Mesothelial cell of epicardium (in vitro differentiated cells): ENCODE data around the gene SDR42E2. TPM values are rescaled to one million over a fixed set of nuclear protein-coding genes. Genes with fewer than 3 reads are reported as not detected.
"Not testable (repeated sequence)": the region's sequence is repeated elsewhere in the genome, so short reads cannot be mapped to it uniquely, and the experiment has no call there.

ENCODE experiments used
- DNase-seq, 2 experiments: peaks; one replicate each; pipeline ENCODE4 v3.0.0; 2021; ENCODE audit warnings: low spot score in 2 of 2; ENCODE audit not compliant: unreplicated experiment in 2 of 2
- H3K27ac Mint-ChIP-seq: 2 replicates; pipeline ENCODE4 v1.8.0; 2021; ENCODE audit warnings: mixed read lengths
- H3K27me3 Mint-ChIP-seq: 2 replicates; pipeline ENCODE4 v1.8.0; 2021; ENCODE audit warnings: low read depth, mixed read lengths
- H3K36me3 Mint-ChIP-seq: 2 replicates; pipeline ENCODE4 v1.8.0; 2021; ENCODE audit warnings: mixed read lengths
- H3K4me1 Mint-ChIP-seq: 2 replicates; pipeline ENCODE4 v1.8.0; 2021; ENCODE audit warnings: mixed read lengths
- H3K4me3 Mint-ChIP-seq: 2 replicates; pipeline ENCODE4 v1.8.0; 2021; ENCODE audit warnings: mild to moderate bottlenecking, moderate library complexity, mixed read lengths
- H3K9me3 Mint-ChIP-seq: 2 replicates; pipeline ENCODE4 v1.8.0; 2021; ENCODE audit warnings: mixed read lengths
- total RNA-seq: library from RNA; stranded (reverse); gene quantifications from 3 replicates; pipeline ENCODE4 v1.2.1, GENCODE V29; 2021
- TF ChIP-seq, protein P1 (sequence below): fragments of 200-600 bp; sonication (generic); IDR thresholded peaks from one replicate; pipeline ENCODE4 v1.5.0; 2021; ENCODE audit warnings: antibody characterized with exemption; ENCODE audit not compliant: unreplicated experiment

SDR42E2 gene
- total RNA-seq, 1 donor from 2014 or later: 0.09 TPM

DNA sequence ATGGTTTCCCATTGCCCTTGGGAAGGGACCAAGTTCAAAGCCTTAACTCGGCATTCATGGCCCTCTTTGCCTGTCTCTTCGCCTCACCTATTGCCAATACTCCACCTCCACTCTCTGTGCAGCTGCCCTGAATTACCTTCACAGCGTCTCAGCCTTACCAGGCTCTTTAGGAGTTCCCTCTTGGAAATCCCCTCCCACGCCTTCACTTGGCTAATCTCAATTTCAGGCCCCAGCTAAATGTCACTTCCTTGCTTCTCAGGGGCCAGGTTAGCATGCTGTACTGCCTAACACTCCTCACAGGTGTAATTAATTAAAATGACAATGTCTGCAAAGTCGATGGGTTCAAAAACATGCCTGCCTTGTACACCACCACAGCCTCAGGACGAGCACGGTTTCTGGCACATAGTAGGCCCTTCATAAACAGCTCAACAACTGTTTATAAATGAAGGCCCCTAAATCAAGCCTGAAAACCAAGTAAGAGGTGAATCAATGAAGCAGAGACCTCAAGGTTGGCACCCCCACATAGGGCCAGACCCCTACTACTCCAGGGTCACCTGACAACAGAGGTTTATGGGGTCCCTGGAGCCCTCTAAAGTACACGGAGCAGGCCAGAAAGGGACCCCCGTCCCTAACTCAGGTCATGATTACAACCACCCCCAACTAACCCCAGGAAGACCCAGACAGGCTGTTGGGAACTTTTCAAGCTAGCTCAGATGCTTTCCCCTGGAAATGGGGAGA, 32.6 kb downstream of the SDR42E2 start:
- Mint-ChIP-seq H3K4me3 (peak overlapping the region; percentile 86), H3K36me3 (no peaks in the 10 kb centered on the region), H3K27ac (peak overlapping the region; percentile 96), H3K27me3 (peaks cover 3% of the 10 kb centered on the region), H3K4me1 (peaks cover 9% of the 10 kb centered on the region), H3K9me3 (no peaks in the 10 kb centered on the region)
- no peak for DNase-seq
- TF ChIP-seq, protein P1, sequence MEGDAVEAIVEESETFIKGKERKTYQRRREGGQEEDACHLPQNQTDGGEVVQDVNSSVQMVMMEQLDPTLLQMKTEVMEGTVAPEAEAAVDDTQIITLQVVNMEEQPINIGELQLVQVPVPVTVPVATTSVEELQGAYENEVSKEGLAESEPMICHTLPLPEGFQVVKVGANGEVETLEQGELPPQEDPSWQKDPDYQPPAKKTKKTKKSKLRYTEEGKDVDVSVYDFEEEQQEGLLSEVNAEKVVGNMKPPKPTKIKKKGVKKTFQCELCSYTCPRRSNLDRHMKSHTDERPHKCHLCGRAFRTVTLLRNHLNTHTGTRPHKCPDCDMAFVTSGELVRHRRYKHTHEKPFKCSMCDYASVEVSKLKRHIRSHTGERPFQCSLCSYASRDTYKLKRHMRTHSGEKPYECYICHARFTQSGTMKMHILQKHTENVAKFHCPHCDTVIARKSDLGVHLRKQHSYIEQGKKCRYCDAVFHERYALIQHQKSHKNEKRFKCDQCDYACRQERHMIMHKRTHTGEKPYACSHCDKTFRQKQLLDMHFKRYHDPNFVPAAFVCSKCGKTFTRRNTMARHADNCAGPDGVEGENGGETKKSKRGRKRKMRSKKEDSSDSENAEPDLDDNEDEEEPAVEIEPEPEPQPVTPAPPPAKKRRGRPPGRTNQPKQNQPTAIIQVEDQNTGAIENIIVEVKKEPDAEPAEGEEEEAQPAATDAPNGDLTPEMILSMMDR: no peak

DNA sequence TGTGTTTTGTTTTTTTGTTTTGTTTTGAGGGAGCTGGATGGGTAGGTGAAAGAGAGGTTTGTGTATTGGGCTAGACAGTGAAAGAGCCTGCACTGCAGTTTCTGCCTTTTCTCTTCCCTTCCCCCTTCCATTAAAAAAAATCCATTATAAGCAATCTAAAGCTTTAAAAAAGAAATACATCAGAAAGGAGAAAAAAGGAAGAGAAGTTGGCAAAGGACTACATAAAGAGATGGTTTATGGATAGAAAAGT, 33.1 kb downstream of the SDR42E2 start:
- Mint-ChIP-seq H3K27me3 (peaks cover 3% of the 10 kb centered on the region), H3K9me3 (no peaks in the 10 kb centered on the region), H3K36me3 (no peaks in the 10 kb centered on the region), H3K4me3 (peak overlapping the region; percentile 86), H3K27ac (peak overlapping the region; percentile 96), H3K4me1 (peaks cover 9% of the 10 kb centered on the region)
- DNase-seq: no peak
- TF ChIP-seq, protein P1: no peak

DNA sequence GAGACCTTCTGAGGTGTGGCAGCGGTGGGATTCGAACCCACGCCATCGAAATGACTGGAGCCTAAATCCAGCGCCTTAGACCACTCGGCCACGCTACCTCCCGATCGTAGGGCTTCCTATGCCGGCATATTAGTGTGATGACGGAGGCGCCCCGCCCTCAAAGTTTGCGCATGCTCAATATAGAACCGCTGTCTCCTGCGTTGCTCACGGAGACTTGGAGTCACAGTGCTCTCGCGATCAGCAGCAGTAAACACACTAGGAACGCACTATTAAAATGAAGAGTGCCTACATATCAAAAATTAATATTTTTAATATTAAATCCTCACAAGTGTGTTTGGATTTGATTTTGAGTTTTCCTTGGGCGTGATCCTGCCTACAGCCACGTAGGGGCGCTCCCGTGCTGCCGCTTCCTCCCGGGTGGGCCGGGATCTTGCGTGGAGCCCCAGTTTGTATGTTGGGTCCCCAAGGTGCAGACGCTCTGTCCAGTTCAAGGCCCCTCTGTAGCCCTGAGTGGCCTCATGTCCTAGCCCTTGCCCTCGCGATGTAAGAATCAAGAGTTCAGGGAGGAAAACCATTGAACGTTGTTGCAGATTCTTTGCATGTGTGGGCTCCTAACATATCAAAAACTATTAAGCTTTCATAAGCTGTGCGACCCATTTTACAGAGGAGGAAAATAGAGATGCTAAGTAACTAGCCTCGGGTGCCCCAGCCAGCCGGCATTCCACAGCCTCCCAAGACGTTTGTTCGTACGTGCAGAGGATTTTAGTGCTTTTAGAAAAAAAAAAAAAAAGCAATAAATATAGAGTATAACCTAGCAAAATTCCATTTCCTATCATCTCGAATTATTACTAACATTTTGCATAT, 33.6 kb downstream of the SDR42E2 start:
- no peaks in the 10 kb centered on the region for H3K9me3 Mint-ChIP-seq
- peak; percentile 78 to 99 for DNase-seq
- H3K36me3 Mint-ChIP-seq: no peaks in the 10 kb centered on the region
- H3K27me3 Mint-ChIP-seq: peaks cover 3% of the 10 kb centered on the region
- peaks cover 9% of the 10 kb centered on the region for H3K4me1 Mint-ChIP-seq
- H3K27ac Mint-ChIP-seq: peak overlapping the region; percentile 96
- TF ChIP-seq, protein P1: peak; percentile 59
- H3K4me3 Mint-ChIP-seq: peak overlapping the region; percentile 86

DNA sequence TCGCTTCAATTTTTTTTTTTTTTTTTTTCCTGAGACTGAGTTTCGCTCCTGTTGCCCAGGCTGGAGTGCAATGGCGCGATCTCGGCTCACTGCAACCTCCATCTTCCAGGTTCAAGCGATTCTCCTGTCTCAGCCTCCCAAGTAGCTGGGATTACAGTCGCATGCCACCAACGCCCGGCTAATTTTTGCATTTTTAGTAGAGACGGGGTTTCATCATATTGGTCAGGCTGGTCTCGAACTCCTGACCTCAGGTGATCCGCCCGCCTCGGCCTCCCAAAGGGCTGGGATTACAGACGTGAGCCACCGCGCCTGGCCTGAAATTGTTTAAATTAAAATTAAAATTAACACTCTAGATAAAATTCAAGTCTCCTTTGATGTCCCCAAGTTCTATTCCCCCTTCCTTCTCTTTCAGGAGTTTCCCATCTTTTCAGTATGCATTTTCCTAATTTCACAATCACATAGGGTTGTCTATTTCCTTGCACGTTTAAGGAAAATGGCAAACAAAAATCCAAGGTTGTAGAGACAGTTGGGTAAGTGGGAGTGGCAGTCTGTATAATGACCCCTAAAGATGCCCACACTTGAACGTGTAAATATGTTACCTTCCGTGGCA, 34.4 kb downstream of the SDR42E2 start:
- not testable (repeated sequence) for H3K27ac Mint-ChIP-seq
- H3K4me3 Mint-ChIP-seq: peak overlapping the region; percentile 86

DNA sequence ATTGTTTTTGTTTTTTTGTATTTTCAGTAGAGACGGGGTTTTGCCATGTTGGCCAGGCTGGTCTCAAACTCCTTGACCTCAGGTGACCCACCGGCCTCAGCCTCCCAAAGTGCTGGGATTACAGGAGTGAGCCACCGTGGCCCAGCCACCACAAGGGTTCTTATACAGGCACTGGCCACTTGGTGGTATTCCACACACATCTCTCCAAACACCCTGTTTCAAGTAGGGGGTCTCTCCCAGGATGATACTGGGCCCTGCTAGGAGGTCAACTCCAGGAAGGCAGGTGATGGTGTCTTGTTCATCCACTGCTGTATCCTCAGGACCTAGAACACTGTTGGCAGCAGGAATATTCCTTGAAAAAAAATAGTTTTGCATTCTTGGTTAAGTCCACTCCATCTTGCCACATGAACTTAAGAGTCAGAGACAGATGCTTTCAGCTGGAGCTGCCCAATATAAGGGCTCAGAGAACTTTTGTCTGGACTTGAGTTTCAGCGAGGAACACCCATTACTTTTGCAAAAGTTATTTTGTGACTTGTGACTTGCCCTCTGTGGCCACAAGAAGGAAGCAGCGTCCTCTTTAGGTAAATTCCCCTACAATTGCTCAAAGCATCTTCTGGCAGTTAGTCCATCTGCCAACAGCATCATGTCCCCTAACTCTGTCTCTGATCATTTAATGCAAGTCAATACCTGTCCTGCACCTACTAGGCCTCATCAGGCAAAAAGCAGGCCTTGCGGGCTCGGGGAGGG, 36.4 kb downstream of the SDR42E2 start:
- Mint-ChIP-seq H3K27ac (no peak overlapping the region), H3K4me3 (no peak overlapping the region), H3K36me3 (no peaks in the 10 kb centered on the region), H3K27me3 (peaks cover 3% of the 10 kb centered on the region), H3K9me3 (no peaks in the 10 kb centered on the region), H3K4me1 (no peaks in the 10 kb centered on the region)
- DNase-seq: no peak
- TF ChIP-seq, protein P1: no peak

More for the DNA sequence above, 34.4 kb downstream of the SDR42E2 start:
- not testable (repeated sequence) for H3K27me3 Mint-ChIP-seq, DNase-seq, H3K36me3 Mint-ChIP-seq, H3K4me1 Mint-ChIP-seq, H3K9me3 Mint-ChIP-seq
